ENCODE data around the gene AUP1.

Gene AUP1

GRCh38 chr2:74553892-74554819 lies 24.6 kb upstream of the AUP1 start, which contains the start of the genes DOK1 and LOXL3:
Gene DOK1 (plus strand): TSS chr2:74554720. CDS start chr2:74554755, 35 bp downstream.
Gene LOXL3 (minus strand): TSS chr2:74553942. CDS start chr2:74552634, 1,308 bp downstream.
- no peak for TF ChIP-seq CTCF (IDR thresholded peaks at IDR 0.05; ENCODE audit: extremely low read depth, insufficient read depth, missing control alignments)
- in situ Hi-C loops (cut with MboI; ENCODE audit: low pct_unique_long_range_greater_than_20kb, low sequenced_read_pairs, unreplicated experiment): no loop called here
- peak; percentile 94 for DNase-seq (ENCODE audit: low spot score)

GRCh38 chr2:74552914-74553811 lies 23.7 kb upstream of the AUP1 start:
- peak; percentile 65 for DNase-seq (ENCODE audit: low spot score)
- in situ Hi-C loops (cut with MboI; ENCODE audit: low pct_unique_long_range_greater_than_20kb, low sequenced_read_pairs, unreplicated experiment): no loop called here
- no peak for TF ChIP-seq CTCF (IDR thresholded peaks at IDR 0.05; ENCODE audit: extremely low read depth, insufficient read depth, missing control alignments)

GRCh38 chr2:74551942-74552913 lies 22.7 kb upstream of the AUP1 start:
- DNase-seq (ENCODE audit: low spot score): peak; percentile 55
- in situ Hi-C loops (cut with MboI; ENCODE audit: low pct_unique_long_range_greater_than_20kb, low sequenced_read_pairs, unreplicated experiment): no loop called here
- TF ChIP-seq CTCF (IDR thresholded peaks at IDR 0.05; ENCODE audit: extremely low read depth, insufficient read depth, missing control alignments): no peak

- DNase-seq (ENCODE audit: low spot score): no peak
- TF ChIP-seq CTCF (IDR thresholded peaks at IDR 0.05; ENCODE audit: extremely low read depth, insufficient read depth, missing control alignments): no peak
- in situ Hi-C loops (cut with MboI; ENCODE audit: low pct_unique_long_range_greater_than_20kb, low sequenced_read_pairs, unreplicated experiment): no loop called here
These were observed 22.0 kb upstream of the AUP1 start for GRCh38 chr2:74551530-74551929.

GRCh38 chr2:74550231-74550630 lies 20.7 kb upstream of the AUP1 start:
- in situ Hi-C loops (cut with MboI; ENCODE audit: low pct_unique_long_range_greater_than_20kb, low sequenced_read_pairs, unreplicated experiment): no loop called here
- DNase-seq (ENCODE audit: low spot score): no peak
- TF ChIP-seq CTCF (IDR thresholded peaks at IDR 0.05; ENCODE audit: extremely low read depth, insufficient read depth, missing control alignments): no peak
